Keratinocyte (primary cell): ENCODE measurements around the gene SMYD3.

ENCODE experiments used
- EZH2 ChIP-seq: IDR thresholded peaks from one replicate; pipeline ENCODE4 v1.6.1; 2012; ENCODE audit warnings: inconsistent platforms, mild to moderate bottlenecking, low read length, moderate library complexity
- TF ChIP-seq, protein P1 (sequence below), 3 experiments: IDR thresholded peaks in 1 of 3; conservative IDR thresholded peaks in 1 of 3; optimal IDR thresholded peaks in 1 of 3; 2 replicates in 2 of 3; 3 replicates in 1 of 3; pipeline versions ENCODE3 to v1.5.1; 2011; ENCODE audit warnings: low read length in 3 of 3, mild to moderate bottlenecking in 3 of 3, moderate library complexity in 2 of 3, control low read depth in 1 of 3, inconsistent platforms in 1 of 3; ENCODE audit not compliant: insufficient read depth in 2 of 3; ENCODE audit errors: extremely low read depth in 1 of 3

DNA sequence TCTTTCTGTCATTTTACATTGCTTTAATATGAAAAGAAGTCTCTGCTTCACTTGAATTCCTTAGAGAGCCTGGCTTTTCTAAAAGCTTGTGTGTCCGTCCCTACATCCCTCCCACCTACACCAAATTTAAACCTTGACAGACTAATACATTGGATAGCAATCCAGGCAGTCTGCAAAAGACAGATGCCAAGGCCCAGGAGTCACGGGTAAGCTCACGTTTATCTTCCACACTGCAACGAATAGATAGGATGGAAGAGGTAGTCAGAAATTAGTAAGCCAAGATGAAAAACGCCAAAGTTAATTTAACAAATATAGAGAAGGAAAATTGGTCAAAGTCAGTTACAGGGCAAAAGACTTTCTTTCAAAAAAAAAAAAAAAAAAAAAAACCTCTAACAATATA is 338.1 kb downstream of the SMYD3 start:
- TF ChIP-seq, protein P1, sequence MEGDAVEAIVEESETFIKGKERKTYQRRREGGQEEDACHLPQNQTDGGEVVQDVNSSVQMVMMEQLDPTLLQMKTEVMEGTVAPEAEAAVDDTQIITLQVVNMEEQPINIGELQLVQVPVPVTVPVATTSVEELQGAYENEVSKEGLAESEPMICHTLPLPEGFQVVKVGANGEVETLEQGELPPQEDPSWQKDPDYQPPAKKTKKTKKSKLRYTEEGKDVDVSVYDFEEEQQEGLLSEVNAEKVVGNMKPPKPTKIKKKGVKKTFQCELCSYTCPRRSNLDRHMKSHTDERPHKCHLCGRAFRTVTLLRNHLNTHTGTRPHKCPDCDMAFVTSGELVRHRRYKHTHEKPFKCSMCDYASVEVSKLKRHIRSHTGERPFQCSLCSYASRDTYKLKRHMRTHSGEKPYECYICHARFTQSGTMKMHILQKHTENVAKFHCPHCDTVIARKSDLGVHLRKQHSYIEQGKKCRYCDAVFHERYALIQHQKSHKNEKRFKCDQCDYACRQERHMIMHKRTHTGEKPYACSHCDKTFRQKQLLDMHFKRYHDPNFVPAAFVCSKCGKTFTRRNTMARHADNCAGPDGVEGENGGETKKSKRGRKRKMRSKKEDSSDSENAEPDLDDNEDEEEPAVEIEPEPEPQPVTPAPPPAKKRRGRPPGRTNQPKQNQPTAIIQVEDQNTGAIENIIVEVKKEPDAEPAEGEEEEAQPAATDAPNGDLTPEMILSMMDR (optimal IDR thresholded peaks at IDR 0.05 in 1 of 3, IDR thresholded peaks at IDR 0.05 in 1 of 3, conservative IDR thresholded peaks at IDR 0.05 in 1 of 3; ENCODE audit: extremely low read depth in 1 of 3, insufficient read depth in 2 of 3, low read length in 3 of 3), result no peak
- TF ChIP-seq EZH2, result no peak
